Stimulated activated CD8-positive, alpha-beta memory T cell treated with anti-CD3 and anti-CD28 coated beads, Interleukin-15, amount 100 ng/mL, for 1 hour (primary cell): Measurements from ENCODE around the gene RALA.

Source experiments
- DNase-seq: peaks from one replicate; pipeline ENCODE4 v3.0.0-alpha.2; 2020; ENCODE audit warnings: low read depth

RALA gene

DNA sequence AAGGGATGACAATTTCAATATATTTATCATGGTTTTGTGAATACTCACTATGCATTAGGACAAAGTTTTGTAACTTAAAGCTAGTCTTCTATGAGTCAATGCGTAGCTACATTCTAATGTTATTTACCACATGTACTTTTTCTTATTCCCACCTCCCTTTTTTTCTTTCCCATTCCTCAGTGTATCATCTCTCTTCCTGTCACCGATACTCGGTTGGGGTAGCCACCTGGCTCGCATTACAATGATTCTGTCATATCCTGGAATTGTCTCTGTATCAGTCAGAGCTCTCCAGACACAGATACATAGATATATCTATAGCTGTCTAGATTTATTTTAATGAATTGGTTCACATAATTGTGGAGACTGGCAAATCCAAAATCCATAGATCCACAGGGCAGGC is 9.8 kb upstream of the RALA start:
- DNase-seq, result no peak

DNA sequence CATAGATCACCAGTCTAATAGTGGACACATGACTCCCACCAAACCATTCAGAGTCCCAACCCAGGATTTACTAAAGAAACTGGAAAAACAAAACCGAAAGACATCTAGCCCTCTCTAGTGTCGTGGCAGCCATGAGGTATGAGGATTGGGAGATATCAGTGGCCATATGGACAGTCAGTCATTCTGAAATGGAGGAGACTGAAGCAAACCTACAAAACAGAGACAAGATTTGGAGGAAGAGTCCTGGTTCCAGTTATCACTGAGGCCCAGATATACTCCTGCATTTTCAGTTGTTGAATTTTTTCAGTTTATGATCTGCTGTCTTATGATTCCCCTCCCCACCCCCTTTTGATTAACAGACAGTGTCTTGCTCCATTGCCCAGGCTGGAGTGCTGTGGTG is 9.1 kb upstream of the RALA start:
- no peak for DNase-seq

DNA sequence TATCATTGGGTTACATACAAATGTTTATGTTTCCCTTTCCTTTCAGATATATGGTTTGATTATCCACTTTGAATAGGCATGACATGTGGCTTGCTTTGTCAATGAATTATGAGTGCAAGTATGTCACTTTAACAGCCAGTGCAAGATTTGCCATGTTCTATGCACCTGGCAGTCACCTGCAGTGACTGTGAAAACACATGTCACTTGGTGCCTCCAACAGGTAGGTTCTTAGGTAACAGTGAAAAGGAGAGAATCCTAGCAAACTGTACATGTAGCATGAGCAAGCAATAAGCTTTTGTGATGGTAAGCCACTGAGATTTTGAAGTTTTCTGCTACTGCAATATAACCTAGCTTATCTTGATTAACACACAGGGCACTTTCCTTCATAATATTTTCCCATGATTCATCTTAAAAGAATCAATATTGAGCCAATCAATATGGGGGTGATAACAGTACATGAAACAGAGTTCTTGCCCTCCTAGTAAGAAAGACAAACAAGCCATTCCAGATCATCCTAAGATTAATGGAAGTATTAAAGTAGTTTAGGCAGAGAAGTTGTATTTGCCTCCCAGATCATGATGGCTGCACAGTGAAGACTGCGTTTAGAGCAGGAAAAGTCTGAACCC is 7.9 kb upstream of the RALA start:
- DNase-seq, result no peak

DNA sequence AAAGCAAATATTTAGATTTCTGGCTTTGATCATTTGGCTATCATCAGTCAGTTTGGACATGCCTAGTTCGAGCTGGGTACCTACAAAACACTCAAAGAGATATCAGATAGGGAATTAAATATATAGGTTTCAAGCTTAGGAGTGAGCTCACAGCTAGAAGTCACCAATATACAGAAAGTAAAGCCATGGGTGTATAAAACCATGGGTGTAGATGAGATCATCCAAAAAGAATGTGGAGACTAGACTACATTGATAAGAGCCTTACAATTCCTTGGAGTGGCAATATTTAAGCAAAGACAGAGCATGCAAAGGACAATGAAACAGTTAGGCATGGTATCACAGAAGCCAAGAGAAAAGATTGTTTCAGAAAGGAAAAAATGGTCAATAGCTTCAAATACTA is 7.2 kb upstream of the RALA start:
- no peak for DNase-seq

DNA sequence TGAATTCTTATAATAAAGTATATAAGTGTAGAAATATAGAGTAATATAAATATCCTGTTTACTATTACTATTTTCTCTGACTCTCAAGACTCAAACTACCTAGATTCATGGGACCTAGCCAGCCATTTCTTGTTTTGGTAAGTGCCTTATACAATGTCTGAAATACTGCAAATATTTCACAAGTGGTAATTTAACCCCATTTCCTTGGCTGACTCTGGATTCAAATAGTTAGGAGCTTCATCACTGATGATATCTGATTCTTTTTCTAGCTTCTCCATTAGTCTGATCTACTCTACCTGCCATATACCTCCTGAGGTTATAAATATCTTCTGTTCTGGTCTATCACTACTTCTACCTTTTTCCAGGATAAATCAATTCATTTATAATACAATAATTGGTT is 6.4 kb upstream of the RALA start:
- no peak for DNase-seq

DNA sequence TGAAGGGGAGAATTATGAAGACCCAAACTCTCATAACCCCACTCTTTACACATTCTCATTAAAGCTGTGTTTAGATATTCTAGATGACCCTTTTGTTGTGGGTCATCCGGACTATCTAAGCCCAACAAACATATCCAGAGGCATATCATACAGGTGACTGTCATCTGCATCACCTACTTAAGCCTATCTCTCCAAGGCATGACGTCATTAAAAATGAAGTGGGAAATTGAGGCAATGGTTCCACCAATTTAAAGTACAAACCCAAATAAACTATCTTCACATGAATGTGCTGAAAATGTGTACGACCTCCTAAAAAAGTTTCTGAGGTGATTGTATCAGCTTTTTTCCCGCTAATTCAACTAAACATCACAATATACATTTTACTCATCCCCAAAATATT is 4.5 kb upstream of the RALA start:
- no peak for DNase-seq

DNA sequence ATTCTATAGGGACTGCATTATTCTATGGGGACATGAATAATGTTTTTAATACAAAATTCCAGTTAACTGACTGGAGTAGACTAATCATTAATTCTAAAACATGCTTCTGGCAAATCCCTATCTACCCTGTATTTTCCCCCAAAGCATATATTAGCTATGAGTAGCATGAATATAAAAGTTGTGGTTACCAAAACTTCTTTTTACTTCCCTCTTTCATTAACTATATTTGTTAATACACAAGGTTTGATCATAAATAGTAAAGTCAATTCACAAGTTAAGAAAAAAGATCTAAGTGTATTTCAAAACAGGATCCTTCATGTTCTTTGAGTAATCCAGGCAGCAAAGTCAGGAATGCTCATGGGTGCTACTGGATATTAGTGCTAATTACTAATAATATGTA is 2.9 kb upstream of the RALA start:
- no peak for DNase-seq

DNA sequence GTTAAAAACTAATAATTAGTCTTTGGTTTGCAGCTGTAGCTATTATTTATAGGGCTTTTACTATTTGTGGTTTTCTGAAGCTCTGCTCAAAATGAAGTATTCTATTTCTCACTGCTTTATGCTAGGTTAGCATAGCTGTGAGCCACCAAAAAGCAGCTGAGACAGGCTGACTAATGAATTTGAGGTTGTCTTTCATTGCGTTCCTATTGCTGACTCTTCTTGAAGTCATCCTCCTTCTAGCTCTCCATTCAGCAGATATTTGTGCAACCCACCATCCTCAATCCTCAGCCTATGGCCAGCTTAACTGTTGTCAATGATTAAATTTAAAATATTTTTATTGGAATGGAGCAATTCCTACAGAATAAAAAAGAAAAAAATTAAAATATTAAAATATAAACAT is 2.1 kb upstream of the RALA start:
- no peak for DNase-seq

DNA sequence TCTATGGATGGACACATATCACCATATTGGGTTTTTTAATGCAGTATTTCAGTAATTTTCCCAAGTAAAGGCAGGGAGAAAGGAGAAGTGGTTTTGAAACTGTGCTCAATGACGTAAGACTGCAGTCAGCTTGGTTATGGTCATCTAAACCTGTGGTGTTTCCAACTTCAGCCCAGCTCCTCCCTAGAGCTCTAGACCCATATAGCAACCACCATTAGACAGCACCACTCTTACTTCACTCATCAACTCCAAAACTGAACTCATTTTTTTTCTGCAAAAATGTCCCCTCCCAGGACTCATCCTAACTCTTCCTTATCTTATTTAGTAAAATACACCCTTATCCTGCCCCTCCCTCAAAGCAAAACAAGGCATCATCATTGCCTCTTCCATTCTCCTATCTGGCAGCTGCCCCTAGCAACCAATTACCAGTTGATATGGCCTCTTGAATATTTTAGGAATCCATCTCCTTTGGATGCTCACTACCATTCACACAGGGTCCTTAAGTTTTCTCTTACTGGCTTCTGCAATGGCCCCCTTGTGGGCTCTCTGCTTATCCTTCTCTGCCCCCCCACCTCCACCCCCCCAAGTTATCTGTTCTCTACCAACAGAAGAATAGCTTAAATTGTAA is 1.5 kb upstream of the RALA start:
- no peak for DNase-seq

DNA sequence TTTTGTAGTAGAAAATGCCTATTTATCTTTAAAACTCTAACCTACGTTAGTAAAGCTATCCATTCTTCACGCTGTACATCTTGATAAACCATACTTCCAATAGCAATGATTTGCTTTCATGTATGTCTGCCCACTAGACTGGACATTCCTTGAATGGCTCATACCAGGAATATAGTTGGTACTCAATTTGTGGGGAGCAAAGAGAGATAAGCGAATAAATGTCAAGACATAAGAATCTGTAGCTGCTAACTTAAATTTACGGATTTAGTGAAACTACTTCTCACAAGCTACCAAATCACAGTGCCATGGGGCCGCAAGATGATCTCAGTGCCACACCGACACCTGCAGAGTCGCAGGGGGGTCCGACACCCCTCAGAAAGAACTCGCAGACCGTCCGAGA is 763 bp upstream of the RALA start:
- no peak for DNase-seq

DNA sequence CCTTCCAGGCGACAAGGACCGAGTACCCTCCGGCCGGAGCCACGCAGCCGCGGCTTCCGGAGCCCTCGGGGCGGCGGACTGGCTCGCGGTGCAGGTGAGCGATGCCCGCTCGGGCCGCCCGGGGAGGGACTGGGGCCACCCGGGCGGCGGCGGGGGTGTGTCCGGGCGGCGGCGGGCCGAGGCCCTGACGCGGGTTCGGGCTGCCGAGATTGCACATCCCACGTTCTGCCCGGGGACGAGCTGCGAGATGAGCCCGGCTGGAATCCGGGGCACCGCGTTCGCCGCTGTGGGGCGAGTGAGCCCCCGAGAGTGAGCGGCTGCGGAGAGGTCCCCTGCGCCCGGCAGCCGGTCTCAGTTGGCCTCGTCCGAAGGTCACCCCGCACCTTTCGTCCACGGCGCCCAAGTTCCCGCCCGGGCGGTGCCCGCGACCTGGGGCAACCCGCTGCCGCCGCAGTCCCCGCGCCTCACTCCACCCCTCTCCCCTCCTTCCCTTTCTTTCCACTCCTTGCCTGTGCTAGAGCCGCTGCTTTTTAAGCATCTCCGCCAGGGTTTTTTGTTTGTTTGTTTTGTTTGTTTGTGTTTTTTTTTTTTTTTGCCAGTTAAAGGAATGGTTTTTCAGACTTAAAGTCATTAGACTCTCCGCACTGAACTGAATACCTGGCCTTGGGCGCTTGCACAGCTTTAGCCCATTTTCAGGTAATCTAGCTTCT is 515 bp downstream of the RALA start:
- DNase-seq, result no peak

DNA sequence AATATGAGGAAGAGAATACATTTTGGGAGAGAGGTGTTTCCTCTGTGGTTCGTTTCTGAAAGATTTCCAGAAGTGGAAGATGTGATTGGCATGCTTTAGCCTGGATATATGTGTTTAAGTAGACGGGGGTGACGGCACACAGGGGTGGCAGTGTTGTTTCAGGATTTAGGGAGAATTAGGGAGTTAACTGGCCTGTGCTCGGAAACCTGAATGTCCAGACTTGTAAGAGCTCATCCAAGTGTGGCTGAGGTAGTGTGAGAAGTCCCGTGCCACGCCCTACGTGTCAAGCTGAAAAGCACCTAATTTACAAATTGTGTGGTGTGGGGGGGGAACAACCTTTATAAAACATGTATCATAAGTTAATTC is 1.1 kb downstream of the RALA start:
- DNase-seq, result no peak

DNA sequence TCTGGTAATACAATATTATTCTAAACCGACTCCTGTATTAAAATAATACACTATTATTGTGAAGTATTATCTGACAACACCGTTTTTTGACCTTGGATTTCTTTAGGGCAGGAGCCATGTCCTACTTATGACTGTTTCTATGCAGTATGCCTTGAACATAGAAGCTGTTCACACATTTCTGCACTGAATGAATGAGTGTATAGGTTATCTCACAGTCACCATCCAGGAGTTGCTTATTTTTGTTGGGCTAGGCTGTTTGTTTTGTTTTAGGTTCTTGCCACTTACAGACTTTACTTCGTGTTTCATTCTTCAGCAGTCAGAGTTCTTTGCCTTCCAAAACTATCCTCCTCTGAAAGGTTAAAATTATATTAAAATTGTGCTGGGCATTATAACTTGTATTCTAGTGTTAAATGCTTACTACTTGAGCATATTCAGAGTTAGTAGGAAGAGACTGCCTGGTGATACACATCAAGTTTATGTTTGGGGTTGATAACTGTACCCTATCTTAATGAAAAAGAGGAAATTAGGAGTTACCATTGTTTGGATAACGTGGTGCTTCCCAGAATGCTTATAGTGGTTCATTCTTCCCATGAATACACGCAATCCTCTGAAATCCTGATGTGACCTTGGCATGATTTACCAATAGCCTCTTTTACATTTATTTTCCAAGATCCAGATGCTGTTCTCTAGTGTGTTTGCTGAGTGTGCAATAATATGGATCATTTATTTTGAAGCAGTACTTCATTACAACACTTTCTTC is 1.7 kb downstream of the RALA start:
- DNase-seq, result no peak

DNA sequence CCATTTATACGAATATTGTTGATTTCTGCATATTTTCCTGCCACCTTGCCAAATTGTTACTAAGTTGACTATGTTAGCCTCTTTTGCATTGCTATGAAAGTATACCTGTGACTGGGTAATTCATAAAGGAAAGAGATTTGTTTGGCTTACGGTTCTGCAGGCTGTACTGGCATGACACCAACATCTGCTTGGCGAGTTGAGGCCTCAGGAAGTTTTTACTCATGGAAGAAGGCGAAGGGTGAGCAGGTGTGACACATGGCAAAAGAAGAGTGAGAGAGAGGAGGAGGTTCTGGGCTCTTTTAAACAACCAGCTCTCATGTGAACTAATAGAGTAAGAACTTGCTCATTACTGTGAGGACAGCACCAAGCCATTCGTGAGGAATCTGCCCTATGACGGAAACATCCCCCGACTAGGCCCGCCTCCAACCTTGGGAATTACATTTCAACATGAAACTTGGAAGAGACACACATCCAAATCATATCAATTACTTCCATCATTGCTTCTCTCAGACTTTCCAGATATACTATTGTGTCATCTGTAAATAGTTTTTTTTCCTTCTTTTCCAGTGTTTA is 8.4 kb downstream of the RALA start:
- DNase-seq, result no peak

DNA sequence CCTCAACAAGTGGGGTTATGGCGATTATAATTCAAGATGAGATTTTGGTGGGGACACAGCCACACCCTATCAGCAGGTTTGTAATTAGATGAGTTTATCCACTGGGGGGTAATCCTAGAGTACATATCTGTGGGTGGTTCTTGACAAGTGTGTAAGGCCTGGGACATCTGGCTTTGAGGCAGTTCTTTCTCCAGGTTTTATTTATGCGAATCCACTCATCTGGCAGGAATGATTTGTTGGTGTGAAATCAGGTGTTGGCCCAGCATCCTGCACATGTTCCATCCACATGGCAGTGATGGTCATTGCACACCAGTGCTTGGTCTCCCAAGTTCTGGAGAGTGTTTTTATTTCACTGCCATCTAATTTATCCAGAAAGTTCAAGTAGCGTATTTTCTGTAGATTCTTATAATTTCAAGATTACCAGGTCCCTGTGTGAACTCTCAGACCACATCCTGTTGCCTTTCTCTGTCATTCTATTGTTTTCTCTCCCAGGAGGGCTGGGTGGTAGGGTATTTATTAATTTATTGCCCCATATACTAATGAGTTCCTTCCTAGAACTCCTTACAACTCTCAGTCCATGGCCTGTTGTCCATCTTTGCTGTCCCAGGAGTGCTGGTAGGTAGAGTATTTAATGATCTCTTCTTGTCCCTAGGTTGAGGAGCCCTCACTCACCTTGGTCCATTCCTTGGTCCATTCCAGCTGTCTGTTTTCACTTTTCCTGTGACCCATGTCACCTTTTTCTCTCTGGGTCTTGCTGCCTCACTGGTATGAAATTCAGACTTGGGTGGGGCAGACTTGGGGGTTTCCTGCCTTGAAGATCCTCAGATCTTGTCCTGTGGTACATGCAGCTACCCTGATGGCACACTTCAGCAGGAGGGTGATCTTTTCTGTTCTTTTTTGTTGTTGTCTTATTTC is 10.4 kb downstream of the RALA start:
- no peak for DNase-seq

DNA sequence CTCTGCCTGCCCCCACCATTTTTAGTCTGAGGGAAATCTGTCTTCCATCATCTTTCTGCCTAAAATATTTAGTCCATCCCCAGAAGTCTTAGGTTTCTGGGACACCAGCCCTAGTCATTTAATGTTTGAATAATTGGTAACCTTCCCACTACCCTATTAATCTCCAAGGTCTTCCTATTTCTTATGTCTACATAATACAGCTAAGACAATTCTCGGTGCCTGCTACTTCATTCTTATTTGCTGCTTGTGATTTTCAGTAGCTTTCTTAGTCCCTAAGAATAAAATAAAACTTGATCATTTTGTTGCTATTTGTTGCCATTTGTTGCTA is 11.1 kb downstream of the RALA start:
- no peak for DNase-seq

DNA sequence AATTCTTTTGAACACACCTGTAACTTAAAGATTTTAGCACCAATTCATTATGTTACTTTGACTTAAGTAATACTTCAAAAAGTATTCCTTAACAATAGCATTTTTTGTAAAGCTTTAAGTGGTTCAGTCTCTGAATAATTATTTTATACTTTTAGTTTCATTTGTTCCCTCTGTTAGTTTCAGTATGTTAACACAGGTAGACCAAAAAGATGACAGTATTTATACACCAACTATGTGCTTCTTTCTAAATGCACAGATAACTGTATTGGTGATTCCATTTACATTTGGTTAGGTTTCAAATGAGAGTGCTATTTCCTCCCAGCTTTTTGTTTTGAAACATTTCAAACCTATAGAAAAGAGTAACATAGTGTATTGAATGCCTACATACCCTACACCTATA is 14.0 kb downstream of the RALA start:
- no peak for DNase-seq

DNA sequence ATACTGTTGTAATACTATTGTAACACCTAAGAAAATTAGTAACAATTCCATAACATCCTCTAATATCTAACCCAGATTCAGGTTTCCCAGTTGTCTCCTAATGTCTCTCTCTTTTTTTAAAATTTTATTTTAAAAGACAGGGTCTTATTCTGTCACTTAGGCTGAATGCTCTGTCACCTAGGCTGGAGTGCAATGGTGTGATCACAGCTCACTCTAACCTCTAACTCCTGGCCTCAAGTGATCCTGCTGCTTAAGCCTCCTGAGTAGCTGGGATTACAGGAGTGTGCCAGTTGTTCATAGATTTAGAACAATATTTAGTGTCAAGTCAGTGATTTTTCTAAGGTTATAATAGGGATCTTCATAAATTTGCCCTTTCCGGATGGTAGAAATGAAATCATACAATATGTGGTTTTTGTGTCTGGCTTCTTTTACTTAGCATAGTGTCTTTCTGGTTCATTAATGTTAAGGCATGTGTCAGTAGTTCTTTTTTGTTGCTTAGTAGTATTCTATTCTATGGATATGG is 14.7 kb downstream of the RALA start:
- no peak for DNase-seq

DNA sequence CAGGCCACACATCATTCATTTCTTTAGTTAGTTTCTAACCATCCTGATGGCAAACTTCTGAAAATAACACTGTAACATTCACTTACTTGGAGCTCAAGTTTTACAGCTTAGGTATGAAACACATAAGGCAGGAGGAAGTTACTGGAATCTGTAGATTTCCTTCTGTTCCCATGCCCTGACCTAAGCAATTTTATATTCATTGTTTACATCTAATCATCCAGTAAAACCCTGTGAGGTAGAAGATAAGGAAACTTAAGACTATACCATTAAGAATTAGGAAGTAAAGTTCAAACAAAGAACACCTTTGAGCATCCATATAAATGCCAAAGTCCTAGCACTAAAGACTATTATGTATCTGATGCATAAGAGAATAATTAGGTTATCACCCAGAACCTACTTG is 19.5 kb downstream of the RALA start:
- no peak for DNase-seq

DNA sequence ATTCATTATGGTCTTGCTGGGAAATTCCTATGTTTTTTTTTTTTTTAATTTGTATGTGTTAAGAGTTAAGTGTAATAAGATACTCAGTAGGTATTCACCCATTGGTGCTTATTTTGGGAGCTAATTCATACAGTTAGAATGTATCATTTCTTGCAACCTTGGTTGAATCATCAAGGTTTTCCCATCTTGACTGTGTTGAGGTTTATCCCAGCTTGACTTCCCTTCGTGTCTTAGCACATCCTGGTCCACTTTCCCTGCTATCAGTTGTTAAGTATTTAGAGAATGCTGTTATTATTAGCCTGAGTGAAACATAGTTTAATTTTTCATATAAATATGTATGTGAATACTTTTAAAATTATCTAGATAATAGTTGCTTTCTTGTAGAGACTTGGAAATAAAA is 20.8 kb downstream of the RALA start:
- no peak for DNase-seq
